ENCODE measurements around the gene PTPRN2.

Gene PTPRN2

GRCh38 chr7:157547102-157547501, 1040.5 kb downstream of the PTPRN2 start:
- DNase-seq (ENCODE audit: low read depth): no peak

- DNase-seq (ENCODE audit: low read depth): no peak
Measured at GRCh38 chr7:157545681-157546060, 1042.0 kb downstream of the PTPRN2 start.

- DNase-seq (ENCODE audit: low read depth): no peak
Measured at GRCh38 chr7:157544980-157545680, 1042.5 kb downstream of the PTPRN2 start.

GRCh38 chr7:157544226-157544625, 1043.4 kb downstream of the PTPRN2 start:
- no peak for DNase-seq (ENCODE audit: low read depth)

- no peak for DNase-seq (ENCODE audit: low read depth)
Measured at GRCh38 chr7:157543791-157544190, 1043.8 kb downstream of the PTPRN2 start.

- no peak for DNase-seq (ENCODE audit: low read depth)
Measured at GRCh38 chr7:157543276-157543675, 1044.3 kb downstream of the PTPRN2 start.

- no peak for DNase-seq (ENCODE audit: low read depth)
Measured at GRCh38 chr7:157542068-157543021, 1045.3 kb downstream of the PTPRN2 start.

GRCh38 chr7:157541295-157542067, 1046.1 kb downstream of the PTPRN2 start:
- no peak for DNase-seq (ENCODE audit: low read depth)

- DNase-seq (ENCODE audit: low read depth): no peak
Measured at GRCh38 chr7:157540606-157541294, 1046.9 kb downstream of the PTPRN2 start.

- DNase-seq (ENCODE audit: low read depth): no peak
Measured at GRCh38 chr7:157540020-157540419, 1047.6 kb downstream of the PTPRN2 start.

- no peak for DNase-seq (ENCODE audit: low read depth)
Measured at GRCh38 chr7:157539521-157539920, 1048.1 kb downstream of the PTPRN2 start.

GRCh38 chr7:157538735-157539134, 1048.9 kb downstream of the PTPRN2 start:
- no peak for DNase-seq (ENCODE audit: low read depth)

GRCh38 chr7:157538321-157538720, 1049.3 kb downstream of the PTPRN2 start:
- no peak for DNase-seq (ENCODE audit: low read depth)

GRCh38 chr7:157537056-157537455, 1050.6 kb downstream of the PTPRN2 start:
- DNase-seq (ENCODE audit: low read depth): no peak

GRCh38 chr7:157532068-157532467, 1055.6 kb downstream of the PTPRN2 start:
- DNase-seq (ENCODE audit: low read depth): no peak

GRCh38 chr7:157529768-157530560, 1057.7 kb downstream of the PTPRN2 start:
- no peak for DNase-seq (ENCODE audit: low read depth)

- DNase-seq (ENCODE audit: low read depth): no peak
Measured at GRCh38 chr7:157528785-157529341, 1058.8 kb downstream of the PTPRN2 start.

GRCh38 chr7:157527686-157528085, 1059.9 kb downstream of the PTPRN2 start:
- no peak for DNase-seq (ENCODE audit: low read depth)

- DNase-seq (ENCODE audit: low read depth): no peak
Measured at GRCh38 chr7:157526913-157527634, 1060.5 kb downstream of the PTPRN2 start.
